Epithelial cell of alveolus of lung (primary cell): ENCODE data around the gene TRIM37. TPM values are rescaled to one million over a fixed set of nuclear protein-coding genes. Genes with fewer than 3 reads are reported as not detected.

Experiments used
- total RNA-seq: library from RNA; depleted of rRNA; stranded (reverse); fragments of >200 nt; gene quantifications from 2 replicates; pipeline ENCODE4 v1.2.1, GENCODE V29; 2015

TRIM37 gene, protein sequence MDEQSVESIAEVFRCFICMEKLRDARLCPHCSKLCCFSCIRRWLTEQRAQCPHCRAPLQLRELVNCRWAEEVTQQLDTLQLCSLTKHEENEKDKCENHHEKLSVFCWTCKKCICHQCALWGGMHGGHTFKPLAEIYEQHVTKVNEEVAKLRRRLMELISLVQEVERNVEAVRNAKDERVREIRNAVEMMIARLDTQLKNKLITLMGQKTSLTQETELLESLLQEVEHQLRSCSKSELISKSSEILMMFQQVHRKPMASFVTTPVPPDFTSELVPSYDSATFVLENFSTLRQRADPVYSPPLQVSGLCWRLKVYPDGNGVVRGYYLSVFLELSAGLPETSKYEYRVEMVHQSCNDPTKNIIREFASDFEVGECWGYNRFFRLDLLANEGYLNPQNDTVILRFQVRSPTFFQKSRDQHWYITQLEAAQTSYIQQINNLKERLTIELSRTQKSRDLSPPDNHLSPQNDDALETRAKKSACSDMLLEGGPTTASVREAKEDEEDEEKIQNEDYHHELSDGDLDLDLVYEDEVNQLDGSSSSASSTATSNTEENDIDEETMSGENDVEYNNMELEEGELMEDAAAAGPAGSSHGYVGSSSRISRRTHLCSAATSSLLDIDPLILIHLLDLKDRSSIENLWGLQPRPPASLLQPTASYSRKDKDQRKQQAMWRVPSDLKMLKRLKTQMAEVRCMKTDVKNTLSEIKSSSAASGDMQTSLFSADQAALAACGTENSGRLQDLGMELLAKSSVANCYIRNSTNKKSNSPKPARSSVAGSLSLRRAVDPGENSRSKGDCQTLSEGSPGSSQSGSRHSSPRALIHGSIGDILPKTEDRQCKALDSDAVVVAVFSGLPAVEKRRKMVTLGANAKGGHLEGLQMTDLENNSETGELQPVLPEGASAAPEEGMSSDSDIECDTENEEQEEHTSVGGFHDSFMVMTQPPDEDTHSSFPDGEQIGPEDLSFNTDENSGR
- 10.3 and 20.8 TPM in 2 replicates for total RNA-seq

DNA sequence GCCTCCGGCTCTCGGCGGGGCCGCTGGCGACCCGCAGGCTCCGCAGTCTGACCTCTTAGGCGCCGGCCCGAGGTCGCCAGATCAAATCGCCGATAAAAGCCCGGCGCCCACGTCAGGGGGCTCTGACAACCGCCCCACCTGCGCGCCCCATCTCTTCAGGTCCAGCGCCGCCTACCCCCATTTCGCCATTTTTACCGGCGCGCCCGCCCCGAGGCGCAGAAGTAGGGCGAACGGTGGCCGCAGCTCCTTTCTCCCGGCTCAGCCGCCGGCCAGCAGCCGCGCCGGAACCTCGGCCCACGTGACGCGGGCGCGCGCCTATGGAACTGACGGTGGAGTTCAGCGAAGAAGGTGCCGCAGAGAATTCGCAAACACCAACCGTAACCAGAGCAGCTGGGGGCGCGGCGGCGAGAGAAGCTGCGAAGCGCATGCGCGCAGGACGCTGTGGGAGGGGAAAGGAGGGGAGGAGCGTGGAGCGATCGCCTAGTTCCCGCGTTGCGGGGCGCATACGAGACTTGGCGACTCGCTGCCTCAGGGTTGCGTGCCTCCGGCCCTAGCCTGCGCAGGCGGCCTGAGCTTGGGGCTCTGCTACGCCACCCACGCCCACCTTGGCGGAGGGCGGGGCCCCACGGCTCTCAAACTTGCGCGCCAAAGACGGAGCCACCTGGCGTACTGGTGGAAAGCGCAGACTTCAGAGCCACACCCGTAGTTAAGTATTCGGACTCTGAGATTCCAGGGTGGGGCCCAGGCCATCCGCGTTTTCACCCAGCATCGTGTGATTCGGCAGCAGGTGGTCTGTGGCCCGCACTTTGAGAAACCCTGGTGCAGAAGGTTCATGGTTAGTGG is at the start of gene TRIM37:
Gene TRIM37, minus strand, starts transcription at position 418 of the 843 bp plus-strand sequence. CDS start 419 bp downstream, outside the sequence.

GRCh38 chr17:59155439-59156177 is 48.9 kb upstream of the TRIM37 start, which contains the start of gene PRR11:
PRR11 (plus strand) TSS chr17:59155746; CDS start chr17:59169753, 14,007 bp downstream.

GRCh38 chr17:59154721-59155438 is 48.2 kb upstream of the TRIM37 start, which contains the start of gene SKA2:
SKA2 (minus strand) TSS chr17:59155186; CDS start chr17:59155163, 23 bp downstream.

Other genes starting within 250 kb of the TRIM37 start
- 27.8 and 50.7 TPM in 2 replicates for gene SKA2, start 48.3 kb upstream of the TRIM37 start, total RNA-seq
- gene PRR11, start 48.9 kb upstream of the TRIM37 start, total RNA-seq = 18.5 and 30.5 TPM in 2 replicates
- 17.2 and 22.9 TPM in 2 replicates for gene SMG8, start 103.2 kb upstream of the TRIM37 start, total RNA-seq
- gene GDPD1, start 113.6 kb upstream of the TRIM37 start, total RNA-seq = 0.72 and 1.6 TPM in 2 replicates
- gene YPEL2, start 224.8 kb upstream of the TRIM37 start, total RNA-seq = 2.8 and 4.1 TPM in 2 replicates